GM19372 (cell line): ENCODE results near the gene LRCH2.

ENCODE experiments used
- ATAC-seq: cut with Tn5 transposase; IDR thresholded peaks from one replicate; pipeline ENCODE4 v1.9.1; 2021; ENCODE audit warnings: mild to moderate bottlenecking, low read depth, moderate library complexity; ENCODE audit not compliant: unreplicated experiment

The LRCH2 gene

GRCh38 chrX:115093191-115093590, 140.7 kb downstream of the LRCH2 start:
- ATAC-seq = no peak

GRCh38 chrX:115089419-115089818, 144.5 kb downstream of the LRCH2 start:
- ATAC-seq = no peak

- ATAC-seq = no peak
Measured at GRCh38 chrX:115068896-115069295, 165.0 kb downstream of the LRCH2 start.

- no peak for ATAC-seq
Measured at GRCh38 chrX:115067812-115068211, 166.1 kb downstream of the LRCH2 start.

- ATAC-seq = no peak
Measured at GRCh38 chrX:115065304-115065703, 168.6 kb downstream of the LRCH2 start.
